Hematopoietic multipotent progenitor cell treated with erythropoietin and hydrocortisone succinate and interleukin-3 and kit ligand, for 4 days (in vitro differentiated cells): ENCODE results near the gene ARHGAP15.
A peak's percentile ranks its signal among the peaks of the same experiment; 100 is the strongest.
"Not testable (repeated sequence)": the region's sequence is repeated elsewhere in the genome, so short reads cannot be mapped to it uniquely, and the experiment has no call there.

Experiments used
- DNase-seq: peaks from one replicate; pipeline ENCODE4 v3.0.0-alpha.2; 2015

The ARHGAP15 gene

DNA sequence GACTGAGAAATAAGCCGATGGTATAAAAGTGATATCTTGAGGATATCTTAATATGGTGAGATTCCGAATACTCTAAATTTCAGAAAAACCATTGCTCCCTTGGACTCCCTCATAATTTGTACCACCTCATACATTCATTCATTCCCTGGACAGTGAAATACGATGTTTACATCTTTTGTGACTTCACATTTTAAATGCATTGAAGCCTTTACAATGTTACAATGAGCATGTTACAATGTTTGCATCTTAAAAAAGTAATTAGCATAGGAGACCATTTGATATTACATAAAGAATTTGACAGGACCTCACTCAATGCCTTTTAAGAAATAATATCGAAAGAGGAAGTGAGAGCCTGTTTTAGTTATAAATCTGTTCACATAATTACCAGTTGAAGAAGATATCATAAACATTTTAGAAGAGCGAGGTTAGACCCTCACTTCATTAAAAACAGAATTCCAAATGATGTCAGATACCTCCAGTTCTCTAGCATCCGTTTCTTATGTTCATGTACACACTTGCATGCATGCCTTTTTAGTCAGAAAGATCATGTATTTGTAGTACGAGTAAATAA, 372.0 kb downstream of the ARHGAP15 start:
- DNase-seq: no peak

- DNase-seq: no peak
Measured at GRCh38 chr2:143503280-143503679, 374.1 kb downstream of the ARHGAP15 start.

- DNase-seq: no peak
Measured at GRCh38 chr2:143504397-143504796, 375.2 kb downstream of the ARHGAP15 start.

GRCh38 chr2:143505542-143505941, 376.3 kb downstream of the ARHGAP15 start:
- no peak for DNase-seq

- peak; percentile 77 for DNase-seq
Measured at GRCh38 chr2:143513081-143513480, 383.9 kb downstream of the ARHGAP15 start.

DNA sequence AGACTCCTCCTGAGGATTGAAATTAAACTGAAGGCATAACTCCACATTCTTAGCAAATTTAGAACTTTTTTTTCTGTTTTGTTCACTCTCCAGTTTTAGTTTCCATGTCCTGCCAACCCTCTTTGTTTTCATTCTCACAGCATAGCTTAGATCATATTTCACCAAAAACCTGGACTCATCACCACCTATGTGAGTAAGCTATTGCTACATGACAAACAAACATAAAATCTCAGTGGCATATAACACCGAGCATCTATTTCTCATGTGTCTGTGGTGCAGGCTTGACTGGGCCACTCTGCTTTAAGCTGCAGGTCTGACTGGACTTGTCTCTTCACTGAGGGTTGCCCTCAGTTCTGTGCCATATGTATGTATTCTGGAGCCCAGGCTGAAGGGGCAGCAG, 385.2 kb downstream of the ARHGAP15 start:
- DNase-seq: no peak

GRCh38 chr2:143515318-143515717, 386.1 kb downstream of the ARHGAP15 start:
- DNase-seq: no peak

GRCh38 chr2:143519521-143519920, 390.3 kb downstream of the ARHGAP15 start:
- no peak for DNase-seq

DNA sequence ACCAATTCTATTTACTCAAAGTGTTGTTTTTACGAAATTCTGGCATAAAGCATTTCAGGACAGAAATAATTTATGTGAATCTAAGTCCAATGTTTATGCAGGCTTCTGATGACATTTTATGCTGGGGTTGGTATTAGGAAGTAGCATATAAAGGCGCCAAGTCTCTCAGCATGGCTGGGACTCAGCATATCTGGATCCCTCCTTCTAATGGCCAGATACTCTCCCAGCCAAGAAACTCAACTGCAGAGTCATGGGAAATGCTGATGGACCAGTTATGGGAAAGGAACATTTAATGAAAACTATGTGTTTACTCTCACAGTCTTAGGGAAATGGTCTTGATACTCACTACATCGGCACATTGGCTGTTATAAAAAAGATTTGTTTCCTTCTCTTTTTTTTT, 392.2 kb downstream of the ARHGAP15 start:
- no peak for DNase-seq

DNA sequence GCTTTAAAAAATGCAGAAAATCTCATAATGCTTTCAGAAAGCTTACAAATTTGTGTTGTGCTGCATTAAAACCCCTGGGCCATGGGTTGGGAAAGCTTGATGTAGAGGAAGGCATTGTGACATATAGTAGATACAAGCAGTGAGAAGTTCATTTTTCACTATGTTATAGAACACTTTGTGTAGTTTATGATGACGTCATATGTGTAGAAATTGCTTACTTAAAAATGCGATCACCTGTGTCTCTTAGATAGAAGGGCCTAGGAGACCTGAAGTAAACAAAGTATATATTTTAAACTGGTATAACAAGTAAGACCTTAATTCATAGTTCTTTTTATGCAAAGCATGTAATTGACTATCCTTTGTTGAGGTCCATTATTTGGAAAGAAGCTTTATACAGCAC, 393.5 kb downstream of the ARHGAP15 start:
- no peak for DNase-seq

DNA sequence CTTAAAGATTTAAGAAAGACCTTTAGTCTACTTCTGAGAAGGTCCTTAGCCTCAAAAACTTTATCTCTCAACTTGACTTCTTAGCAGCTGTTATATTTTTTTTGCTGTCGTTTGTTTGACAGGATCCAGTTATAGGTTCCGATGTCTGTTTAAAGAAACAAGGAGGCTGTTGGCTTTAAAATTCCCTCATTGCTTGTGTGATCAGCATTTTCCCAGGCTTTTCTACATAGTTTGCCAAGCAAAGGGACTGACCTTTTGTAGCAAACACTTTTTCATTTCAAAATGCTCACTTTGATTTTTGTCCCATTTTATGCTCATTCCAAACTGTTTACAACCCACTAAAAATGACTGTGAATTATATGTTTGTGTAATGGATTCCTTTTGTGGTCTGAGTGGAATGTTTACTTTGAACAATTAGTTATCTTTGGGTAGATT, 394.9 kb downstream of the ARHGAP15 start:
- DNase-seq: no peak

GRCh38 chr2:143524559-143525401, 395.6 kb downstream of the ARHGAP15 start:
- no peak for DNase-seq

GRCh38 chr2:143525402-143525860, 396.2 kb downstream of the ARHGAP15 start:
- no peak for DNase-seq

- DNase-seq: no peak
Measured at GRCh38 chr2:143526498-143526897, 397.3 kb downstream of the ARHGAP15 start.

DNA sequence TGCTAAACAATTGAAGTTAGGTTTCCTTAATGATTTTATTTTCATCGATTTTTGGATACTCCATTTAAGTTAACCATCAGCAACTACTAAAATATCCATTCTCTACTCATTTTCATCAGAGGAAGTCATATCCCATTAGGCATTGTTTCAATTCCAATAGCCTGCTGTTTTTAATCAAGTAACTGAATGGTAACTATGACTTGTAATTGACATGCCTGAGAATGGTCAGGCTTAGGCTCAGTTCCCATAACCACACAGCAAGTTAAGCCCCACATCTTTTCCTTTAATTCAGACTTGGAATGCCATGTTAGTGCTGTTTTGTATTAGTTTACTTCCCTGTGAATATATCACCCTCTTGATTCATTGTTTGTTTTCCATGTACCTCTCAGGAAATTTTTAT, 398.8 kb downstream of the ARHGAP15 start:
- no peak for DNase-seq

GRCh38 chr2:143529118-143529720, 400.0 kb downstream of the ARHGAP15 start:
- DNase-seq: no peak

DNA sequence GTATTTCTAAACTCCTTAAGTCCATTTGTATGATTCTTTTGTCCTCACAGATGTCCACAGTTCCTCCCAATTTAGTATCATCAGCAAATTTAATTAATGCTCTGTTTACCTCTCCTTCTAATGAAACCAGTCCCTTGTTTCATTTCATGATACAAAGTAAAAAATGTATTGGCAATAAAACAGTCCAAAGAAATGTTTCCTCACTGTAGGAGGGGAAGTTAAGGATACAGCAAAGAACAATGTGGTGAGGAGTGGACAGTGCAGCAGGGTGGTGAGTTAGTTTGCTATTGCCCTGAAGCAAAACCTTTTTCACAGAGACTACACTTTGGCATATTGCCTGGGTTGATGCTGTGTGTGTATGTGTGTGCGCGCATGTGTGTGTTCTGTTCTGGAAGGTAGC, 401.5 kb downstream of the ARHGAP15 start:
- no peak for DNase-seq

- no peak for DNase-seq
Measured at GRCh38 chr2:143532061-143532460, 402.8 kb downstream of the ARHGAP15 start.

DNA sequence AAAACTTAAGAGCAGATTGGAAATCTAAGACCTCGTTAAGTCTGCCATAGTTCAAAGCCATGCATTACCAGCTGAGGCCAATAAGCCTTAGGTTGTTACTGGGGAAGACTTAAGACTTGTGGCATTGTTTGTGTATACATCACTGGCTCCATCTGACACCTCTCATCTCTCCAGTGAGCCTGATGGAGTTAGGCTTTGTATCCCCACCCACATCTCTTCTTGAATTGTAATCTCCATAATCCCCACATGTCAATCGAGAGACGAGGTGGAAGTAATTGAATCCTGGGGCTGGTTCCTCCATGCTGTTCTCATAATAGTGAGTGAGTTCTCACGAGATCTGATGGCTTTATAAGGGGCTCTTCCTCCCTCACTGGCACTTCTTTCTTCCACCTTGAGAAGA, 404.6 kb downstream of the ARHGAP15 start:
- no peak for DNase-seq

GRCh38 chr2:143535802-143536201, 406.6 kb downstream of the ARHGAP15 start:
- no peak for DNase-seq

DNA sequence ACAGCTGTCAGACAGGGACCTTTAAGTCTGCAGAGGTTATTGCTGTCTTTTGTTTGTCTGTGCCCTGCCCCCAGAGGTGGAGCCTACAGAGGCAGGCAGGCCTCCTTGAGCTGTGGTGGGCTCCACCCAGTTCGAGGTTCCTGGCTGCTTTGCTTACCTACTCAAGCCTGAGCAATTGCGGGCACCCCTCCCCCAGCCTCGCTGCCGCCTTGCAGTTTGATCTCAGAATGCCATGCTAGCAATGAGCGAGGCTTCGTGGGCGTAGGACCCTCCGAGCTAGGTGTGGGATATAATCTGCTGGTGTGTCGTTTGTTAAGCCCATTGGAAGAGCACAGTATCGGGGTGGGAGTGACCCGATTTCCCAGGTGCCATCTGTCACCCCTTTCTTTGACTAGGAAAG, 412.7 kb downstream of the ARHGAP15 start:
- not testable (repeated sequence) for DNase-seq

GRCh38 chr2:143545059-143545948, 416.1 kb downstream of the ARHGAP15 start:
- DNase-seq: no peak

GRCh38 chr2:143545949-143546255, 416.7 kb downstream of the ARHGAP15 start:
- DNase-seq: no peak
